ENCODE measurements around the gene NUPR2.
"Not testable (repeated sequence)": the region's sequence is repeated elsewhere in the genome, so short reads cannot be mapped to it uniquely, and the experiment has no call there.

NUPR2 gene, protein sequence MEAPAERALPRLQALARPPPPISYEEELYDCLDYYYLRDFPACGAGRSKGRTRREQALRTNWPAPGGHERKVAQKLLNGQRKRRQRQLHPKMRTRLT

DNA sequence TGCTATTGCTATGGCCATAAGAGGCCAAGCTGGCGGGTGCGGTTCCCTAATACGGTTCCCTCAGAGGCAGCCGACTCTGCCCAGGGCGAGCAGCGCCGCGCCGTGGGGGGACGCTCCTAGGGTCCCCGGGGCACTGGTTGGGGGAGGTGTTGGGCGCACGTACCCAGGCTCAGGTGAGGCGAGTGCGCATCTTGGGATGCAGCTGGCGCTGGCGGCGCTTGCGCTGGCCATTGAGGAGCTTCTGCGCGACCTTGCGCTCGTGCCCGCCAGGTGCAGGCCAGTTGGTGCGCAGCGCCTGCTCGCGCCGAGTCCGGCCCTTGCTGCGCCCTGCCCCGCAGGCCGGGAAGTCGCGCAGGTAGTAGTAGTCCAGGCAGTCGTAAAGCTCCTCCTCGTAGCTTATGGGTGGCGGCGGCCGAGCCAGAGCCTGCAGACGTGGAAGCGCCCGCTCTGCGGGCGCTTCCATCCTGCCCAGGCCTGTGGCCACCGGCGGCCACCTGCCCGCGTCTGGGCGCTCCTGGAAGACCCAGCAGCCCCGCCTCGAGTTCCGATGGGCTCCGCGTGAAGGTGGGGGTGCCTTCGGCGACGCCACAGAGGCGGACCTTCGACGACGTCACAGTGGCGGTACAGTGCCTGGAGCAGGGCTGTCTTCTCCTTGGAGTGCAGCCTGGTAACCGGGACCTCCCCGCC, at the start of gene NUPR2:
Gene NUPR2 (minus strand): TSS at position 566 of the 687 bp plus-strand sequence. CDS start 103 bp downstream, at position 463.
- no peak for DNase-seq (ENCODE audit: low spot score)

DNA sequence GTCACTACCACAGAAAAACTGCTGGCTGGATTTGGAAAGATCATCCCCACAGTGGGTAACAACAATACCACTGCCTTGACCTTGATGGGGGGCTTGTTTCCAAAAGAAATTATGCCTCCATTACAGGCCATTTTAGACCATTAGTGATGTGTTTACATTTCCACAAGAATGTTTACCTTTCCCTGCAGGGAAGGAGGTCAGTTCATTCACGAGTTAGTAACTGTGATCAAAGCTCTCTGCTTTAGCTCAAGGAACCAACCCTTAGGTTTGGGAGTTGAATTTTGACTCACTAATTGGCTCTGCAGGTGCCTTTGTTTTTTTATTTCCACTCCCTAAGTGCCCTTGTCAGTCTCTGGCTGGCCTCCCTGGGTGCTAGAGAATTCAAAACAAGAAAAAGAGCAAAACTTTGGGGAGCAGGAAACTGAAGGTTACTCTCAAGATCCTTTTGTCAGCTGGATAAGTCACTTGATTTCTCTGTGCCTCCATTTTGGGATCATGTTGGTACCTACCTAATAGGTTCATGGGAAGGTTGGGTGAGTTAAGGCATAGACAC, 41.1 kb upstream of the NUPR2 start:
- DNase-seq (ENCODE audit: low spot score), result no peak

DNA sequence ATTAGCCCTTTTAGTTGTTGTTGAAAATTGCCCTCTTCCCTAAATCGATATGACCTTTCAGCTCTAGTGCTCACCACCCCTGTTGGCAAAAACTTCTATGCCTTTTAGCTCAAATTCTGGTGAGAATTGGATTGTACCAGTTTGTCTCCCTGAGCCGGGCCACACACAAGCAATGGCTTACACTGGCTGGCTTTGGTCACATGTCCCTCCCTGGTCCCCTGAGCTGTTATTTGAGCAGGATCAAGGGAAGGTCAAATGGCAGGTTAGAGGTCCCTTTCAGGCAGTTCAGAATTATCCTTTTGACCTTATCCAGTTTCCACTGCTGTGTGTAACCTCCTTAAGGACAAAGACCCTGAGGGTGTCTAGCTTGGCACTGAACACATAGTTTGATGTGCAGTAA, 14.8 kb upstream of the NUPR2 start:
- not testable (repeated sequence) for DNase-seq (ENCODE audit: low spot score)

DNA sequence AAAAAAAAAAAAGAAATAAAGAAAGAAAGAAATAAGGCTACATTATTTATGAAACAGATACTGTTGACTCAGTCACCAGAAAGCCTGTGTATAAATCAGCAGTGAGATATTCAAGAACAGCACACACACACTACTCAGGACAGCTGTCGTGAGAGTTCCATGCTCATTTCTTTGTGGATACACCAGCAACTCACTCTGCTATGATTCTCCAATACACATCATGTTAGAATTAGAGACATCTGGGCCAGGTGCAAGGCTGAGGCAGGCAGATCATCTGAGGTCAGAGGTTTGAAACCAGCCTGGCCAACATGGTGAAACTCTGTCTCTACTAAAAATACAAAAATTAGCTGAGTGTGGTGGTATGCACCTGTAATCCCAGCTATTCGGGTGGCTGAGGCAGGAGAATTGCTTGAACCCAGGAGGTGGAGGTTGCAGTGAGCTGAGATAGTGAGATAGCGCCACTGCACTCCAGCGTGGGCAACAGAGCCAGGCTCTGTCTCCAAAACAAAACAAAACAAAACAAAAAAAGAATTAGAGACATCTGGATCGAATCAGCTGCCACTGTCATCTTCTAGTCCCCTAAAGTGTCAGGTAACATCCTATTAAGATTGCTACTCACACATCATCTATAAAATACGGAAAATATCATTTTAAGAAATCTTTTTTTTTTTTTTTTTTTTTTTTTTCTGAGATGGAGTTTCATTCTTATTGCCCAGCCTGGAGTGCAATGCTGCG, 11.2 kb upstream of the NUPR2 start:
- no peak for DNase-seq (ENCODE audit: low spot score)

DNA sequence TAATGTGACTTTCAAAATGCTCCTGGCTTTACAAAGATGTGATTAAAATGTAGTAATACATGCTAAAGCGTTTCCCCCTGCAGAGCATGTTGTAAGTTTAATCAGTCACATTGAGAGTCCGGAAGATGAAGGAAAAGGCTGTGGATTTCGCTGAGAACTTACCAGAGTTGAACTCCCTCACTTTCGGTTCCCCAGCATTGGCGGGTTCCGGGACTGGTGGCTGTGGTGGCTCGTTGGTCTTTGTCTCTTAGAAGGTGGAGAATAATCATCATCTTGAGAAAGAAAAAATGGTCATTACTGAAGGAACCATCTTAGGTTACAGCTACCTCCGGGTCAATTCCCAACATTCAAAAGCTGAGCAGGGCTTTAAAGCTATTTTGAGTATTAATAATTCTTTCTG, 9.6 kb upstream of the NUPR2 start:
- no peak for DNase-seq (ENCODE audit: low spot score)

DNA sequence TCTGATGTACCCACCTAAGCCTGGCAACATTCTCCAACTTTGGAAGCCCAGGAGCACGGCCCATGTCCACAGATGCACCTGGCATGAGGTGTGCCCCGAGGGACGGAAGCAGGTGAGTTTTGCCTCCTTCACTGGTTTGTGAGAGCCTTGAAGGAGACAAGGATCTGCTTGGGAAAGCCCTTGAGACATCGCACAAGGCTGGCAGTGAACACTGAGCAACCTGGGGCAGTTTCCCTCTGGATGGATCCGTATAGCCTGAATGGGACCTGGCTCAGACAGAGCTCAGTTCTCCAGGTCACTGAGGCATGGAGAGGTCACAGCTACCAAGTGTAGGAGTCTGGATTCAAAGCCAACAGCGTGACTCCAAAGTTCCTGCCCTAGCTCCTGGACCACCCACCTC, 8.8 kb upstream of the NUPR2 start:
- no peak for DNase-seq (ENCODE audit: low spot score)

DNA sequence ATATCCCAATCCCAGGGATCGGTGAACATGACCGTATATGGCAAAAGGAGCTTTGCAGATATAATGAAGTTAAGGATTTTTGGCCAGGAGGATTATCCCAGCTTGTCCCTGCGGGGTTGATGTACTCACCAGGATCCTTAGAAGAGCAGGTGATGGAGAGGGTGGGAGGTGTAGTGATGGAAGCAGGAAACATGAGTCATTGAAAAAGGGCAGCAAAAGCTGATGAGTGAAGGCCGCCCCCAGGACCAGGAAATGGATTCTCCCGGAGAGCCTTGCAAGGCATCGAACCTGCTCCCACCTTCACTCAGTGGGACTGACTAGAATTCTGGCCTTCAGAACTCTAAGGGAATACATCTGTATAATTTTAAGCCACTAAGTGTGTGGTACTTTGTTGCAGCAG, 5.2 kb upstream of the NUPR2 start:
- DNase-seq (ENCODE audit: low spot score), result no peak

DNA sequence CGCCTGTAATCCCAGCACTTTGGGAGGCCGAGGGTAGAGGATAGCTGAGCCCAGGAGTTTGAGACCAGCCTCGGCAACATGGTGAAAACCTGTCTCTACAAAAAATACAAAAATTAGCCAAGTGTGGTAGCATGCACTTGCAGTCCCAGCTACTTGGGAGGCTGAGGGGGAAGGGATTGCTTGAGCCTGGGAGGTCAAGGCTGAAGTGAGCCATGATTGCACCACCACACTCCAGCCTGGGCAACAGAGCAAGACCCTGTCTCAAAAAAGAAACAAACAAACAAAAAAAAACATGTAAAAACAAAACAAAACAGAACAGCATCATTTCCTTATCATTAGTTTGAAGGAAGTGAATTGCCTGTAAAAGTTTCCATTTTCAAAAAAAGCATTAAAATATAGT, 4.0 kb downstream of the NUPR2 start:
- DNase-seq (ENCODE audit: low spot score), result not testable (repeated sequence)

DNA sequence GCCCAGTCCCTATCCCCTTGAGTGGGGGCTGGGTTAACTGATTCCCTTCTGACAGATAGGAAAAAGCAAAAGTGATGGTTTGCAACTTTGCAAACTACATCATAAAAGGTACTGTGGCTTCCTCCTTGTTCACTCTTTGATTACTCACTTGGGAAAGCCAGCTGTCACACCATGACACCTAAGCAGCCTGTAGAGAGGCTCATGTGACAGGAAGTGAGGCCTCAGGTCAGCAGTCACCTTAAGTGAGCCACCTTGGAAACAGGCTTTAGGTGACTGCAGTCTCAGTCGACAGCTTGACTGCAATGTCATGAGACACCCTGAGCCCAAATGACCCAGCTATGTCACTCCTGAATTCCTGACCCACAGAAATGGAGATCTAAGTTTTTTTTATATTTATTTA, 5.6 kb downstream of the NUPR2 start:
- DNase-seq (ENCODE audit: low spot score), result no peak

DNA sequence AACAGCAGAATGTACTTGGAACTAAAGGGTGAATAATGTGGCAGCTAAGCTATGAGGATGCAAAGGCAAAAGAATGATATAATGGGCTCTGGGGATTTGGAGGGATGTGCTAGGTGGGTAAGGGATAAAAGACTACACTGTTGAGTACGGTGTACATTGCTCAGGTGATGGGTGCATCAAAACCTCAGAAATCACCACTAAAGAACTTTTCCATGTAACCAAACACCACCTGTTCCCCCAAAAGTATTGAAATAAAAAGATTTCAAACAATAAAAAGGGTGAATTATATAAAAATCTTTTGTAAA, 8.3 kb downstream of the NUPR2 start:
- DNase-seq (ENCODE audit: low spot score), result no peak

DNA sequence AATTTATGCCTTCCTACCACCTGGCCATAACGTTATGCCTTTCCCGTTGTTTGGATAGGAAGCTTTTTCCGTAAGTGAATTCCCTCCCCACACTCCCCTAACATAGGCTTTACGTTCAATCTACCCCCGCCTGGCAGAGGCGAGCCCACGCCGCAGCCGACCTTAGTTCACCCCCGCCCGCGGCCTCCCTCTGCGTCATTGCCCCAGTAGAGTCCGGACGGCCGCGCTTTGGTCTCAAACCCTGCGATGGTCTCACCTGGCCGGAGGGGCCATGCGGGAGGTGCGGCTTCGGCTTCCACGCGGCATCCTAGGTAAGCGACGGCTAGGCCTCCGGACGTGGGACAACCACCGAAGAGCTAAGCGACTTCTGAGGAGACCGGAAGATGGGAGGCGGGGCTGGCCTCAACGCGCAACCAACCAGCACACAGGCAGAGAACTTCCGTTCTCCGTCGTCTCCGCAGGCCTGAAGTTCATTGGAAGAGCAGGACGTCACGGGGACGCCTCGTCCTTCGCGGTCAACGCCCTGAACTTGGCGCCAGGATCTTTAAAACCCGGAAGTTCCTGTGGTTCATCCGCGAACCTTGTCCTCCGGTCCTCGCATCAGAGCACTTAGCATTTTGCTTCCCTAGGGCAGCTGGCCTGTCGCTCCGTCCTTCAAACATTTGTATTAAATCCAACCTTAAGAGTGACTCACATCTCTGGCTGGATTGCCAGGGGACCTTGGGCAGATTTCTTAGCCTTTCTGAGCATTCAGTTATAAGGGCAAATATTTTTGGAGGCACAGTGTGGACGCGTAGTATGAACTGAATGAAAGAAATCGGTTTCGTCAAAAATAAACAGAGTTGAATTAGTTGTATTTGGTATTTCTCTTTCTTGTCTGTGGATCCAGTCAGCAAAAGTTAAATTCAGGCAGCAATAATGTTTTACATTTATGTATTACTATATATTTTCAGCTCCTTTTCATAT, 9.8 kb downstream of the NUPR2 start, which contains the start of gene CHCHD2:
Gene CHCHD2 (minus strand): TSS at position 369 of the 966 bp plus-strand sequence. CDS start 63 bp downstream, at position 306.
- DNase-seq (ENCODE audit: low spot score), result peak; percentile 95

DNA sequence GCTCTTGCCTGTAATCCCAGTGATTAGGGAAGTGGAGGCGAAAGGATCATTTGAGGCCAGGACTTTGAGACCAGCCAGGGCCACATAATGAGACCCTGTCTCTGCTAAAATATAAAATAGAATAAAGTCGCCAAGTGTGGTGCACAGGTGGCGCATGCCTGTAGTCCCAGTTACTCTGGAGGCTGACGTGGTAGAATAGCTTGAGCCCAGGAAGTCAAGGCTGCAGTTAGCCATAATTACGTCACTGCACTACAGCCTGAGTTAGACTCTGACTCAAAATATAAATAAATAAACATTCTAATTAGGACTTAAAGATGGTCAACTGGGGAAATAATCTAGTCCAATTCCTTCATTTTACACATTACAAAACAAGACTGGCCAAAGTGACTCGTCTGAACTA, 10.7 kb downstream of the NUPR2 start:
- peak; percentile 34 for DNase-seq (ENCODE audit: low spot score)

DNA sequence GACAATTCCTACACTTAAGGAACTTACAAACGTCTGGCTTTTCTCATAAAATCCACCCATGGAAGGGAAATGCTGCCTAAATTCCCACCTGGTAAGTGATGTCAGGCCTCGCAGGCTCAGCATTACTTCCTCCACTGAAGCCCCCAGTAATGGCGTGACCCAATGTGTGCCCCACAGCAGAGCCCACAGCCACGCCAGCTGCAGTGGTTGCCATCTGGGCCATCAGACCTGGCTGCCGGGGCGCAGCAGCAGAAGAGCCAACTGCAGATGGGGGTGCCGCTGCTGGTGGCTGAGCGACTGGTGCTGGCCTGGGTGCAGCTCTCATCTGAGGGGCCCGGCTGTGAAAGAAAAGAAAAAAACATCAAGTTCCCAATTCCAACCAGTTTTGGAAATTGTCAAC, 12.1 kb downstream of the NUPR2 start:
- not testable (repeated sequence) for DNase-seq (ENCODE audit: low spot score)

DNA sequence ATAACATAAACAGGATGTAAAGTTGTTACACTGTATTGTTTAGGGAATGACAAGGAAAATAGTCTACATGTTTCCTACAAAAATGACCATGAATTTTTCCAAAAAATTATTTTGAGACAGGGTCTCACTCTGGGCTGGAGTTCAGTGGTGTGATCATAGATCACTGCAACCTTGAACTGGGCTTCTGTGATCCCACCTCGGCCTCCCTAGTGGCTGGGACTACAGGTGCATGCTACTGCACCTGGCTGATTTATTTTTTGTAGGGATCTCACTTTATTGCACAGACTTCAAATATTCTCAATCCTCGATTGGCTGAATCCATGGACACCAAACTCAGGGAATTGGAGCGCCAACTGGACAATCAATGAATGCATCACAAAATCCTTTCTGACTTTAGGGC, 16.6 kb downstream of the NUPR2 start:
- no peak for DNase-seq (ENCODE audit: low spot score)

DNA sequence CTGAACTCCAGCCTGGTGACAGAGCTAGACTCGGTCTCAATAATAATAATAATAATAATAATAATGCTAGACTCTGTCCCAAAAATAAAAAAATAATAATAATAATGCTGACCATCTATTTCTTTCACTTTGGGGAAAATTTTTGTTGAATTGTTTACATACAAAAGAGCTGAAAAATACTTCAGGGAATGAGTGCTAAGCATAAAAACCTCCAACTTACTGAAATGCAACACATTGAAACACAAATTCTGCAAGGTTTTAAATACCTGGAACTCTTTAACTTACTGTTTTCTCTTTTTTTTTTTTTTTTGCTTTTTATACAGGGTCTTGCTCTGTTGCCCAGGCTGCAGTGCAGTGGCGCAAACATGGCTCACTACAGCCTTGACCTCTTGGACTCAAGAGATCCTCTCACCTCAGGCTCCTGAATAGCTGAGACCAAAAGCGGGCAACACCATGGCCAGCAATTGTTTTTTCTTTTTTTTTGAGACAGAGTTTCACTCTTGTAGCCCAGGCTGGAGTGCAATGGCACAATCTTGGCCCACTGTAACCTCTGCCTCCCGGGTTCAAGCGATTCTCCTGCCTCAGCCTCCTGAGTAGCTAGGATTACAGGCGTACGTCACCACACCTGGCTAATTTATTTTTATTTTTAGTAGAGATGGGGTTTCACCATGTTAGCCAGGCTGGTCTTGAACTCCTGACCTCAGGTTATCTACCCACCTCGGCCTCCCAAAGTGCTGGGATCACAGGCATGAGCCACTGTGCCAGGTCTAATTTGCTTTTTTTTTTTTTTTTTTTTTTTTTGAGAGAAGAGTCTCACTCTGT, 17.8 kb downstream of the NUPR2 start:
- DNase-seq (ENCODE audit: low spot score), result not testable (repeated sequence)

DNA sequence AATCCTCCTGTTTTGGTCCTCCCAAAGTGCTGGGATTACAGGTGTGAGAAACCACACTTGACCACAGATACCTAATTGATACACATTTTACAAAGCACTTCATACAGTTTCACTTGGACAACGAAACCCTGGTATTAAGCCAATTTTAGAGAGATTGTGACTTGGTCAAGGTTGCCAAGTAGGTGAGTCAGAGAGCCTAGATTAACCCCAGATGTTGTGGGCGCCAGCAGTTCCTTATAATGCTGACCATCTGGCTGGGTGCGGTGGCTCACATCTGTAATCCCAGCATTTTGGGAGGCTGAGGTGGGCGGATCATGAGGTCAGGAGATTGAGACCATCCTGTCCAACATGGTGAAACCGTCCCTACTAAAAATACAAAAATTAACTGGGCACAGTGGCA, 18.5 kb downstream of the NUPR2 start:
- no peak for DNase-seq (ENCODE audit: low spot score)

DNA sequence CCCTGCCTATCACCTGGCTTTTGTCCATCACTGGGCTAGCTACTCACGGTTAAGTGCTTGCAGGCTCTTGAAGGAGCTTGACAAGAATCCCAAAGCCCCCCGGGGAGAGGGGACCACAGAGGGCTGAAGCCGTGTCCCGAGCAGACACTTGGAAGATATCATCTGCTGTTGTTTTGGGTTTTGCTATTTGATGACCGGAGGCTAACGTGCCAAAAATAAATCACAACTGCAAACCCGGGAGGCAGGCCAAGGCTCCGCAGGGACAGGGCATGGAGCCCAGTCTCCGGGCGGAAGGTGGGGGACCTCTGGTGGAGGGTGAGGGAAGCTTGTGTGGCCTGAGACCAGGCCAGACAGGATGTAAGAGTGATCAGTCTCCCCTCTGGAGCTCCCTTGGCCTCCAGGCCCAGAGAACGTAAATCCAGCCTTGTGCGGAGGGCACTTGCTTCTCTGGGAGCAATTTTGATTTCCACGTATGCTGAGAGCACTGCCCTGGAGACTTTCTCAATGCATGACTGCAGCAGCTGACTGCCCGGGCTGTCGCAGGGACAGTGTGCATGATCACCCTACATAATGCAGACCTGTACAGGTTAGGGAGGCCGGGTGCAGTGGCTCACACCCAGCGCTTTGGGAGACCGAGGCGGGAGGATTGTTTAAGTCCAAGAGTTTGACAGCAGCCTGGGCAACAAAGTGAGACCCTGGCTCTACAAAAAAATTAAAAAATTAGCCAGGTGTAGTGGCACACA, 23.3 kb downstream of the NUPR2 start, which contains the start of gene PHKG1:
Gene PHKG1 (minus strand): TSS at position 164 of the 743 bp plus-strand sequence. CDS start 4,011 bp downstream, outside the sequence.
- DNase-seq (ENCODE audit: low spot score), result no peak

DNA sequence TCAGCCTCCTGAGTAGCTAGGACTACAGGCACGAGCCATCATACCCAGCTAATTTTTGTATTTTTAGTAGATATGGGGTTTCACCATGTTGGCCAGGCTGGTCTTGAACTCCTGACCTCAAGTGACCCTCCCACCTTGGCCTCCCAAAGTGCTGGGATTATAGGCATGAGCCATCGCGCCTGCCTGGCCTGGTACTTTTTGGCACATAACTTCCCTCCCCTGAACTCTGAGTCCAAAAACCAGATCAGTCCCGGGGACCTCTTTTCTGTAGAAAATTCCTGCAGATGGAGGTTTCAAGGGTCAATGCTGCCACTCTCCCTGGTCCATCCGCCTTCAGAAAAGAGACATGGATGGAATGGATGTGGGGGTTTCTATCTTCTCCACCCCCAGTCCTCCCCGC, 23.8 kb downstream of the NUPR2 start:
- not testable (repeated sequence) for DNase-seq (ENCODE audit: low spot score)

DNA sequence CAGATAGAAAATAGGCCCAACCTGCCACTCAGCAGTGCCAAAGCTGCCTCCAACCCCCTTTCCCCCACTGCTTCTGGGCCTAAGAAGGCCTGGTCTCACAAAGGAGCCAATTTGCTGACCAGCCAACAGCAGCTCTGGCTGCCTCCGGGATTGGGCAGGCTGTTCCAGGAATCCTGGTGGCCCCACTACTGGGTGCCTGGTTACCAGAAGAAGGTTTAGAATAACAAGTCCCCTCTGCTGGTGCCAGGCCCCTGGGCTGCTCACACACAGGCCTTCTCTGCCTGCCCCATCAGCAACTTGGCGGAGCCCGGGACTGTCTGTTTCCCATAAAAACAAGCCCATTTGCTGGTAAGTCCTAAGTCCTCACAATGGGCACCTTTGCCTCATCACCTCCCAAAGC, 24.6 kb downstream of the NUPR2 start:
- DNase-seq (ENCODE audit: low spot score), result no peak

DNA sequence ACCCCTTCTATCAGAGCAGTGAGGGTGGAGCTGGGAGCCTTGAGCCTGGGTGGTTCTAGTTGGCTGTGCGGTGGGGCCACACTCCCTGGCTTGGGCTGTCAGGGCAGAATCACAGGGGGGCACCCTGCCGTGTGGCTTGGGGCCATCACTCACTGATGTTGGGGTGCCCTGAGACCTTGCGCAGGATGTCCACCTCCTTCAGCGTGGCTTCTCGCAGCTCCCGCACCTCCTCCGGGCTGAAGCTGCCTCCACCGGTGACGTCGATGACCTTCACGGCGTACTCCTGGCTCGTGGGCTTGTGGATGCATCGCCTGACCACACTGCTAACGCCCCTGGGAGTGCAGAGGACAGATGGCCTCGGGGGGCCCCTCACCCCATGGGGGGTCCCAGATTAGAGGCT, 28.8 kb downstream of the NUPR2 start:
- DNase-seq (ENCODE audit: low spot score), result no peak

Measured in CD4-positive, alpha-beta T cell treated with Interleukin-2 at 100 ng/mL for 4 hours (primary cell).